Activated T-cell treated with anti-CD3 and anti-CD28 coated beads, Interleukin-2, amount 50 U/mL, for 4 hours (primary cell): ENCODE results near the gene TM4SF1. TPM values are rescaled to one million over a fixed set of nuclear protein-coding genes. Genes with fewer than 3 reads are reported as not detected.

Experiments used
- ATAC-seq, 2 donors: fragments of 200-7000 bp; cut with Tn5 transposase; one replicate each; pipeline ENCODE4 v1.10.0; 2021
- DNase-seq: peaks from one replicate; pipeline ENCODE4 v3.0.0-alpha.2; 2020
- H3K27me3 Mint-ChIP-seq: one replicate; pipeline ENCODE4 v1.8.0; 2021; ENCODE audit warnings: low read depth, mixed read lengths
- H3K36me3 Mint-ChIP-seq: one replicate; pipeline ENCODE4 v1.8.0; 2022; ENCODE audit warnings: mixed read lengths; ENCODE audit not compliant: insufficient read depth
- H3K4me1 Mint-ChIP-seq: one replicate; pipeline ENCODE4 v1.8.0; 2021; ENCODE audit warnings: low read depth, mixed read lengths
- H3K4me3 Mint-ChIP-seq: one replicate; pipeline ENCODE4 v1.8.0; 2021; ENCODE audit warnings: mild to moderate bottlenecking, moderate library complexity, mixed read lengths
- H3K9me3 Mint-ChIP-seq: one replicate; pipeline ENCODE4 v1.8.0; 2021; ENCODE audit warnings: mixed read lengths
- total RNA-seq, 3 donors: library from RNA; stranded (reverse); gene quantifications; one replicate each; pipeline ENCODE4 v1.2.1, GENCODE V29; 2021

TM4SF1 gene
- total RNA-seq, 3 donors from 2014 or later: 0.22 to 1.3 (median 0.37) TPM

DNA sequence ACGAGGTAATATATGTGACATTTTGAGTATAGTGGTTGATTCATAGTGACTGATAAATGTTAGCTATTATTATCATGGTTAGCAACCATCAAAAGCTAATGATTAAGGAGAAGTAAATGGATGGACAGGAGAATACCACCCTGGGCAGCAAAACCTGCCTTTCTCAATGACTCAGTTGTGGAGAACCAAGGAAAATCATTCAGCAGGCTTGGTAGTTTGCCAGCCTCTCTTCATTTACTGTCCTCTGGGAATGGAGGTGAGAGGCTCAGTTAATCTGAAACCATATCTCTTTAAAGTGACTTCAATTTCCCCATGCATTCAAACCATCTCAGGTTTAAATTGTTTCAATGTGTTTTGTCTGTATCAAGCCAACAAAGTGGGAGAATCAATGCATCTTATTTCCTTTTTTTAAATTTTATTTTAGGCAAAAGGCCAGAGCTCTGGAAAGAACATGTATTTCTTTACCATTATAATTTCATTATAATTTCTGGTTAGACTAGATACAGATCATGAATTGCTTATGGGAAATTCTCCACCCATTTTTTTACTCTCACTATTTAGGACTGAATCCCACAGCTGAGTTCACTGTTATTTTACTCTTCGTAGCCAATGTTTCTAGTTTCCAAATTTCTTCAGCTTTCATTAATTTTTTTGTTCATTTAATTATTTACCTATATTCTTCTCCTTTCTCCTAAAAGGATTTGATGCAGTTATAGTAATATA, 46.7 kb downstream of the TM4SF1 start:
- Mint-ChIP-seq H3K9me3 (no peaks in the 10 kb centered on the region), H3K36me3 (no peaks in the 10 kb centered on the region), H3K4me1 (no peaks in the 10 kb centered on the region), H3K27me3 (peaks cover 2% of the 10 kb centered on the region), H3K4me3 (no peak overlapping the region)
- DNase-seq (no peak), ATAC-seq (no peak)

GRCh38 chr3:149327156-149327555, 50.3 kb downstream of the TM4SF1 start:
- Mint-ChIP-seq H3K9me3 (no peaks in the 10 kb centered on the region), H3K36me3 (no peaks in the 10 kb centered on the region), H3K4me3 (no peak overlapping the region), H3K27me3 (peaks cover 6% of the 10 kb centered on the region), H3K4me1 (no peaks in the 10 kb centered on the region)
- DNase-seq (no peak), ATAC-seq (no peak)

DNA sequence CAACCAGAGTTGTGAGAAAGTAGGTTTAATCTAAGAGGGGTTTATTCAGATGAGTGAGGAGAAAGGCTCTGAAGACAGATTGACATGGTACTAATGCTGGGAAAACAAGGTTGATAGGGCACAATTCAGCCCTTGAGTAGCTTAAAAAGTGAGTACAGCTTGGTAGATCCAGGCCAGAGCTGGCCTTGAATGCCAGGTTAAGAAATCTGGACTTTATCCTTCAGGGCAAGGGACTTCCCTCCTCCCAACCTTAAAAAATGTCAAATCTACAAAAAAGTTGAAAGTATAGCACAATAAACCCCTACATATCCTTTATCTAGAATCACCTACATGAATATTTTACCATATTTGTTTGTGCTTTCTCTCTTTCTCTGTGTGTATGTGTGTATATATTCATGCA, 51.9 kb downstream of the TM4SF1 start:
- H3K4me1 Mint-ChIP-seq: no peaks in the 10 kb centered on the region
- H3K36me3 Mint-ChIP-seq: no peaks in the 10 kb centered on the region
- H3K9me3 Mint-ChIP-seq: no peaks in the 10 kb centered on the region
- no peak overlapping the region for H3K4me3 Mint-ChIP-seq
- no peak for ATAC-seq
- no peak for DNase-seq
- peaks cover 6% of the 10 kb centered on the region for H3K27me3 Mint-ChIP-seq

DNA sequence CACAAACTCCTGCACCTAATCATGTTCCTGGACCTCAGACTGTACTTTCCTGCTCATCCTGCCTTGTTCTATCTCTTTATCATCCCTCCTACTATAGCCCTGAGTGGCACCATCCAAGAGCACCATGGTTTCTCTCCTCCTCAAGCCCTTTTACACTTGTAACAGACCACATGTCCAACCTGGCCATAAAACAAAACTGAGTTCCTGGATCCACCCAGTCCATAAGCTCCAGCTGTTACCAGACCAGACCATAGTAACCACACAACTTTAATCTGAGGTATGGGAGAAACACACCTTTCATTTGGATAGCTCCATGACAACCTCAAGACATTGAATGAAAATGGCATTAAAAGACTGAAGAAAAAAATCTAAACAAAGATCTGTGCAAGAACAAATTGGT, 53.1 kb downstream of the TM4SF1 start:
- Mint-ChIP-seq H3K27me3 (peaks cover 6% of the 10 kb centered on the region), H3K36me3 (no peaks in the 10 kb centered on the region), H3K9me3 (no peaks in the 10 kb centered on the region), H3K4me1 (no peaks in the 10 kb centered on the region), H3K4me3 (no peak overlapping the region)
- no peak for ATAC-seq
- DNase-seq: no peak

GRCh38 chr3:149321640-149322039, 55.8 kb downstream of the TM4SF1 start:
- Mint-ChIP-seq H3K27me3 (peaks cover 8% of the 10 kb centered on the region), H3K9me3 (no peaks in the 10 kb centered on the region), H3K4me3 (no peak overlapping the region), H3K4me1 (no peaks in the 10 kb centered on the region), H3K36me3 (no peaks in the 10 kb centered on the region)
- no peak for DNase-seq
- no peak for ATAC-seq

- Mint-ChIP-seq H3K36me3 (no peaks in the 10 kb centered on the region), H3K4me3 (no peak overlapping the region), H3K4me1 (no peaks in the 10 kb centered on the region), H3K27me3 (peaks cover 6% of the 10 kb centered on the region), H3K9me3 (no peaks in the 10 kb centered on the region)
- no peak for DNase-seq
- ATAC-seq: no peak
These were observed 56.3 kb downstream of the TM4SF1 start for GRCh38 chr3:149321136-149321535.

DNA sequence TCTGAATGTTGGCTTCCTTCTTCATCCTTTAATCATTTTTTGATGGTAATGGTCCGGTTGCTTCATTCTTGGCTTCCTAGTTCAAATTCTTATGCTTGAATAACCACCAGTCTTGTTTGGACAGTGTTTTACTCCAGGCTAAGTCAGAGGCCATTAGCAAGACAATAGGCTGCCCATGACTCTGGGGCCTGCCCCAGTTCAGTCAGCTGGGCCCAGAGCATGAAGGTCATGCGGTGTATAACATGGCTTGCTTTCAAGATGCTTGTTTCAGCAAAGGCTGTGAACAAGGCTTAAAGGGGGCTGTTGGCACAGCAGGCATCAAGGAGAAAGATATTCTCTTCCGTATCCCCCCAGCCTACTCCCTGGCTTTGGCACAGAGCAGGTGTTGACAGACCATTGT, 57.7 kb downstream of the TM4SF1 start:
- Mint-ChIP-seq H3K36me3 (no peaks in the 10 kb centered on the region), H3K4me3 (no peak overlapping the region), H3K4me1 (no peaks in the 10 kb centered on the region), H3K27me3 (peaks cover 6% of the 10 kb centered on the region), H3K9me3 (no peaks in the 10 kb centered on the region)
- ATAC-seq (no peak), DNase-seq (no peak)

Other genes starting within 250 kb of the TM4SF1 start
- gene HPS3, start 248.0 kb downstream of the TM4SF1 start, total RNA-seq: 1 to 10 TPM; 8.3 to 9.4 (median 9.0) TPM
- under 1 TPM; 0.37 to 0.91 (median 0.43) TPM for gene CP, start 155.8 kb downstream of the TM4SF1 start, total RNA-seq
- not detected for gene TM4SF18, start 44.0 kb downstream of the TM4SF1 start, total RNA-seq
- 1 to 10 TPM in 2 of 3 donors, under 1 TPM in 1; 0.92 to 1.3 (median 1.0) TPM for gene TM4SF4, start 97.0 kb upstream of the TM4SF1 start, total RNA-seq